Measurements from ENCODE around the gene CFAP251. TPM values are rescaled to one million over a fixed set of nuclear protein-coding genes. Genes with fewer than 3 reads are reported as not detected.
A peak's percentile ranks its signal among the peaks of the same experiment; 100 is the strongest.

The CFAP251 gene
- total and polyA plus RNA-seq, 2 of the 13 experiments (the other 11 are each of a cell fraction or from before 2014, with no cell fraction given) = 0.30 to 0.42 TPM

- TF ChIP-seq NFATC3 (CRISPR knock-in tag; IDR thresholded peaks at IDR 0.05) (no peak), FUBP1 (CRISPR knock-in tag; IDR thresholded peaks at IDR 0.05; ENCODE audit: borderline replicate concordance) (no peak), U2AF1 (optimal IDR thresholded peaks at IDR 0.05; ENCODE audit: low read depth, low read length) (no peak), ZNF160 (CRISPR knock-in tag; IDR thresholded peaks at IDR 0.05) (no peak), RCOR2 (CRISPR knock-in tag; IDR thresholded peaks at IDR 0.05) (no peak), ISL2 (CRISPR knock-in tag; IDR thresholded peaks at IDR 0.05) (no peak), ZNF570 (CRISPR knock-in tag; IDR thresholded peaks at IDR 0.05; ENCODE audit: borderline replicate concordance) (no peak)
Measured at GRCh38 chr12:121905746-121906145, 12.6 kb upstream of the CFAP251 start (continued).

- H2AFZ ChIP-seq (ENCODE audit: low read length) = no peak overlapping the region
- no peaks in the 10 kb centered on the region for H4K20me1 ChIP-seq (ENCODE audit: insufficient read depth, low read length)
- FAIRE-seq (no peak), DNase-seq (ENCODE audit: low spot score) (no peak), ATAC-seq (peak; percentile 35; the same call in 2 of the 3 replicates)
- no peak overlapping the region for H3K27ac ChIP-seq (ENCODE audit: extremely low read length, insufficient read depth, low read length)
- no peak overlapping the region for H3K4me3 ChIP-seq (replicated peaks in 1 of 3; ENCODE audit: insufficient read depth in 1 of 3, low read depth in 2 of 3, low read length in 3 of 3)
- no peaks in the 10 kb centered on the region; a peak in 1 of 5 replicates for H3K27me3 ChIP-seq (ENCODE audit: control insufficient read depth in 1 of 2, insufficient read depth in 2 of 2, low read length in 2 of 2)
- TF ChIP-seq ZKSCAN5 (CRISPR knock-in tag; IDR thresholded peaks at IDR 0.05) (0 out of 2 replicates have a peak, but pooled peaks have one; percentile 70), THYN1 (CRISPR knock-in tag; IDR thresholded peaks at IDR 0.05; ENCODE audit: borderline replicate concordance, low read depth) (no peak), HIVEP1 (CRISPR knock-in tag; IDR thresholded peaks at IDR 0.05) (no peak)
- no peak overlapping the region for H3K9ac ChIP-seq (ENCODE audit: insufficient read depth, low read depth, low read length)
- in situ Hi-C loops (cut with HindIII; ENCODE audit: extremely low pct_ligation_motif_present, low pct_unique_long_range_greater_than_20kb) (no loop called here), intact Hi-C loops (cut with micrococcal nuclease; ENCODE audit: unreplicated experiment) (no loop called here)
- BruUV-seq (replicated peaks) = no TSS peak
- H3K79me2 ChIP-seq (ENCODE audit: insufficient read depth, low read length) = no peaks in the 10 kb centered on the region
- ChIA-PET CTCF (ENCODE audit: low intra/inter-chr PET ratio, low total read pairs) (no interaction called here), POLR2A (no interaction called here)
- WGBS (ENCODE audit: low lambda C conversion rate) = 60% methylated on average over 2 of the region's 2 CpGs
- no peak overlapping the region for H3K4me2 ChIP-seq (ENCODE audit: low read depth, low read length)
- peaks cover 14 to 28% of the 10 kb centered on the region in 2 experiments; a peak in 4 of 5 replicates for H3K36me3 ChIP-seq (replicated peaks in 1 of 2; ENCODE audit: control insufficient read depth in 1 of 2, insufficient read depth in 2 of 2, low read length in 2 of 2)
- H3K9me3 ChIP-seq (ENCODE audit: low read length) = no peaks in the 10 kb centered on the region
- H3K4me1 ChIP-seq (ENCODE audit: insufficient read depth, low read length) = peaks cover 8% of the 10 kb centered on the region
Measured at GRCh38 chr12:121908702-121909101, 9.7 kb upstream of the CFAP251 start.
